Stimulated activated CD4-positive, alpha-beta T cell treated with anti-CD3 and anti-CD28 coated beads, Interleukin-4, amount 100 ng/mL, for 1 hour (primary cell): ENCODE measurements around the gene GYS1.
"Not testable (repeated sequence)": the region's sequence is repeated elsewhere in the genome, so short reads cannot be mapped to it uniquely, and the experiment has no call there.

Source experiments
- DNase-seq: peaks from one replicate; pipeline ENCODE4 v3.0.0-alpha.2; 2020

GYS1 gene

GRCh38 chr19:48993175-48994034 lies at the start of gene GYS1, which contains the start of gene RUVBL2:
TSS of gene GYS1 (minus strand) at chr19:48993309. CDS start at chr19:48993112, 197 bp downstream.
TSS of gene RUVBL2 (plus strand) at chr19:48993887. CDS start at chr19:48993912, 25 bp downstream.
- DNase-seq = peak; percentile 99

- not testable (repeated sequence) for DNase-seq
Observed at GRCh38 chr19:49042666-49043065, 49.6 kb upstream of the GYS1 start.

- DNase-seq = no peak
Observed at GRCh38 chr19:49042177-49042576, 49.1 kb upstream of the GYS1 start.

GRCh38 chr19:49039736-49040135 lies 46.6 kb upstream of the GYS1 start:
- DNase-seq = not testable (repeated sequence)

GRCh38 chr19:49038557-49039276 lies 45.6 kb upstream of the GYS1 start:
- not testable (repeated sequence) for DNase-seq

- DNase-seq = not testable (repeated sequence)
Observed at GRCh38 chr19:49038111-49038510, 45.0 kb upstream of the GYS1 start.

GRCh38 chr19:49036815-49037214 lies 43.7 kb upstream of the GYS1 start, which contains the start of gene CGB1:
TSS of gene CGB1 (minus strand) at chr19:49036895. CDS start at chr19:49036711, 184 bp downstream.
- DNase-seq = peak; percentile 41

GRCh38 chr19:49031642-49032301 lies 38.7 kb upstream of the GYS1 start, which contains the start of gene CGB2:
TSS of gene CGB2 (plus strand) at chr19:49031890. CDS start at chr19:49032096, 206 bp downstream.
- peak; percentile 55 for DNase-seq

GRCh38 chr19:49030323-49030722 lies 37.2 kb upstream of the GYS1 start:
- DNase-seq = not testable (repeated sequence)

GRCh38 chr19:49029749-49030148 lies 36.6 kb upstream of the GYS1 start:
- not testable (repeated sequence) for DNase-seq

- DNase-seq = not testable (repeated sequence)
Observed at GRCh38 chr19:49028686-49029085, 35.6 kb upstream of the GYS1 start.

- DNase-seq = not testable (repeated sequence)
Observed at GRCh38 chr19:49025599-49025998, 32.5 kb upstream of the GYS1 start.

- DNase-seq = not testable (repeated sequence)
Observed at GRCh38 chr19:49025088-49025487, 32.0 kb upstream of the GYS1 start.

- DNase-seq = not testable (repeated sequence)
Observed at GRCh38 chr19:49024233-49024632, 31.1 kb upstream of the GYS1 start, which contains the start of gene CGB3. TSS of gene CGB3 (minus strand) at chr19:49024333. CDS start at chr19:49023971, 362 bp downstream.

- no peak for DNase-seq
Observed at GRCh38 chr19:49022116-49022515, 29.0 kb upstream of the GYS1 start.

- no peak for DNase-seq
Observed at GRCh38 chr19:49020931-49021895, 28.1 kb upstream of the GYS1 start.

- no peak for DNase-seq
Observed at GRCh38 chr19:49020342-49020741, 27.2 kb upstream of the GYS1 start.

- peak; percentile 70 for DNase-seq
Observed at GRCh38 chr19:49019242-49019932, 26.3 kb upstream of the GYS1 start.

- not testable (repeated sequence) for DNase-seq
Observed at GRCh38 chr19:49018388-49019241, 25.5 kb upstream of the GYS1 start.
